NCI-H2107 (cell line): ENCODE data around the gene MTHFSD.

Experiments
- DNase-seq: peaks from one replicate; lab custom pipeline; 2025; lab: John Stamatoyannopoulos, UW

Gene MTHFSD

DNA sequence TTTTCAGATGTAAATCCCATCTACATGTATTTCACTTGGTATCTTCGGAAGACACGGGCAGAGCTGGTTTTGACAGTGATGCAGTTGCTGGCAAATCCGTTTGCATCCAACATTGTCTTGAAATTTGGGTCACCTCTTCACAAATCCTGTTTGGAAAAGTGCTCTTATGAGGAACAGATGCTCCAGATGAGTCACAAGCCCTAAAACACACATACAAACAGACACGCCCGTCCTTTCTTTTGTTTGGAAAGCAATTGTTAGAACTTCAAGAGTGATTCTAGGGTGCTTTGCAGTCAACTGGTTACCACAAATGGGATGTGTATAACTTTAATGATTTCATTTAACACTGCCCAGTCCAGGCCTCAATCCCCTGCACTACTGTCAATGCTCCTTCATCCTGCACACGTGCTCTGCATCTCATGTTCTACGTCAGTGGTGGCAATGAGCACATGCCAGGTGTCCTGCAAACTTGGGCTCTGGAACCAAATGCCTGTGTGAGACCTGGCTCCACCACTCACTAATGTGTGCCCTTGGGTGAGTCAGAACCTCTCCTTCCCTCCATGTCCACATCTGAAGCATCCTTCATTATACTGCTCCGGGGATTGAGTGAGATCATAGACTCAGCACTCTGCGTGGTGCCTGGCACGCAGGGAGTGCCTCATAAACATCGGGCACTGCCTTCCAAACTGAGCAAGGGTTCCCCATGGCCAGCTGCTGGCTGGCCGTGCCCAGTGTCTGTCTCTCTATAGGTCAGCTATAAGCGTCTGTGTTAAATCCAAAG is 64.0 kb downstream of the MTHFSD start:
- no peak for DNase-seq

DNA sequence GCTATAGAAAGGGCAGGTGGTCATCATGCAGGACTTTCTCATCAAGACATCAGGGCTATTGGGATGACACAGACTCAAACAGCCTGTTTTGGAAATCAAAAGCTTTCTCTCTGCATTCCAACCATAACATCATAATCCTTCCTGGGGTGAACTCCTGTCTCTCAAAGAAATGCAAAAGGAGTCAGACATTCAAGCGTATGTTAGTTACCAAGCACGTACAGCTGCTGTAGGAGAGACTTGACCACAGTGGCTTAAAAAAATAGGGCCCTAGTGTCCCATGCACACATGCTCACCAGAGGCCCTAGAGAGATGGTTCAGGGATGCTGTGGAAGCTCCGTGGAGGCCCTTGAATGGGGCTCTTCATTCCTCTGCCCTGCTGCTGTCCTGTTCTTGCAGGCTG is 69.3 kb downstream of the MTHFSD start:
- DNase-seq, result no peak

DNA sequence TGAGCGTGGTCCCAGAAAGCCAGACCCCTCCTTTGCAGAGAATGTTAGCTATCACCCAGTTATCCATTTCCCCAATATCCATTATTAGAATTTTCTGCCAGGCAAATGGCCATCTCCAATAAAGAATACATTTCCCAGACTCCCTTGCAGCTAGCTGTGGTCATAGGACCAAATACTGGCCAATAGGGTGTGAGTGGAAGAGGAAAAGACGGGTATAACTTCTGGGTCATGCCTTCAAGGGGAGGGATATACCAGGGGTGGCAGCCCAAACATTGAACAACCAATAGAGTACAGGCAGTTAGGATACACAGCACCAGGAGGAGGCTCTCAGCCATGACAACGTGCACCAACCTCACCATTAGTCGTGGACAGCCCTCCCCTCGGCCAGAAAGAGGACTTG is 70.8 kb downstream of the MTHFSD start:
- DNase-seq, result no peak

DNA sequence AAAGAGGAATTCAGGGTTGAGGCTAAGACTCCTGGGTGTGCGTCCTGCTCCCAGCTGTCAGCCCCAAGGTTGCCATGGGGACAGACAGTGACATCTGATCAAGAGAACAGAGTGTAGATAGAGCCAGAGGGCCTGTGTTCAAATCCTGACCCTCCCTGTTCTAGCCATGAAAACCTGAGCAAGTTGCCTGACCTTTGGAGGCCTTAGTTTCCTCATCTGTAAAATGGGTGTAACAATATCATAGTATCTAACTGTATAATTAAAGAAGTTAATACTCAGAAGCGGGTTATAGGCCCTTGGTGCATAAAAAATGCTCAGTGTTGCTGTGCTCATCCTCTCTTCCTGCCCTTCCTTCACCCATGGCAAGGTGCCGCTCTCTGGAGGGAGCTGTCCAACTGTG is 73.4 kb downstream of the MTHFSD start:
- DNase-seq, result no peak

DNA sequence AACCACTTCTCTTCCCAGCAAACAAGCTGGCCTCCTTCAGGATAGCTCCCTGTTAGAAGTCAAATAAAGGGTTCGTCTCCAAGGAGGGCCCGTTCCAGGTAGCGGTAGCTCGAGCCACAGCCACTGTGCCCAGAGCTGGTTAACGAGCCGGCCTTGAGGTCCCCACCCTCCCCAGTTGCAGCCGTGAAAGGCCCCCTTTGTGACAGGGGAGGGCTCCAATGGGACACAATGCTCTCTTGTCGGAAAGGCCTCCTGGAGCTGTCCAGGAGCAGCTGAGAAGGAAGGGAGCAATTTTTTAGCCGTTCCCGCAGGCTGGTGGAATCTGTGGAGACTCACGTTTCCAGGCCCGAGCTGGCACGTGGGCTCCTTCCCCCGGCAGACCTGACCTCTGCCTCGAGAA is 74.6 kb downstream of the MTHFSD start:
- DNase-seq, result no peak
